Transverse colon (tissue), 4 donors: ENCODE data around the gene OLFML2B.

Source experiments
- CTCF ChIP-seq, 5 experiments: fragments of 200-600 bp in 3 of 5; fragments of 450-650 bp in 2 of 5; sonication (generic) in 3 of 5; IDR thresholded peaks; 1 replicate in 2 of 5; 2 replicates in 3 of 5; pipeline ENCODE4 v1.5.1; 2016 to 2017; ENCODE audit warnings: antibody characterized with exemption in 5 of 5, inconsistent platforms in 3 of 5, mild to moderate bottlenecking in 2 of 5, moderate library complexity in 1 of 5
- EP300 ChIP-seq: sonication (generic); formaldehyde crosslinking; IDR thresholded peaks from one replicate; pipeline ENCODE4 v1.6.1; 2017; ENCODE audit warnings: antibody characterized with exemption, low read depth
- POLR2A ChIP-seq: fragments of 450-650 bp; IDR thresholded peaks from one replicate; pipeline ENCODE4 v1.6.1; 2016; ENCODE audit warnings: antibody characterized with exemption, mild to moderate bottlenecking, moderate library complexity
- POLR2AphosphoS5 ChIP-seq, 3 donors: sonication (generic); formaldehyde crosslinking; IDR thresholded peaks; one replicate each; pipeline ENCODE4 v1.6.1; 2016; ENCODE audit warnings: antibody characterized with exemption in 3 of 3

- TF ChIP-seq EP300 = no peak
- TF ChIP-seq CTCF (IDR thresholded peaks at IDR 0.05) = no peak
- TF ChIP-seq POLR2A = no peak
- no peak for TF ChIP-seq POLR2AphosphoS5 (IDR thresholded peaks at IDR 0.05)
Measured at GRCh38 chr1:161958425-161958824, 65.2 kb downstream of the OLFML2B start.
